ENCODE results near the gene GNL2.
"Not testable (repeated sequence)": the region's sequence is repeated elsewhere in the genome, so short reads cannot be mapped to it uniquely, and the experiment has no call there.

GNL2 gene

DNA sequence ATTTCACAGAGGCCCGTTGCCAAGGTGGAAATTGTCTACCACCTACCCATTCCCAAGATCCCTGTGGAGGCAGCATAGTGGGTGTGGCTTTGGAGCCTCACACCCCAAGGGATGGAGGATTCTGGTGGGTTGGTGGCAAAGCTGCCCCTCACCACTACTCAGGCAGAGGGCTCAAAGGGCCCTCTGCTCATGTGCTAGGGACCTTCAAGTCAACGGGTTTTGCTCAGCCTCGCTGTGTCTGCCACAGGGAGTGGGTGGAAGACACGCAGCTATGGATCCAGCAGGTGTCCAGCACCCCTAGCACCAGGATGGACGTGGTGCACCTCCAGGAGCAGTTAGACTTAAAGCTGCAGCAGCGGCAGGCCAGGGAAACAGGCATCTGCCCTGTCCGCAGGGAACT is 36.7 kb downstream of the GNL2 start:
- DNase-seq = no peak

DNA sequence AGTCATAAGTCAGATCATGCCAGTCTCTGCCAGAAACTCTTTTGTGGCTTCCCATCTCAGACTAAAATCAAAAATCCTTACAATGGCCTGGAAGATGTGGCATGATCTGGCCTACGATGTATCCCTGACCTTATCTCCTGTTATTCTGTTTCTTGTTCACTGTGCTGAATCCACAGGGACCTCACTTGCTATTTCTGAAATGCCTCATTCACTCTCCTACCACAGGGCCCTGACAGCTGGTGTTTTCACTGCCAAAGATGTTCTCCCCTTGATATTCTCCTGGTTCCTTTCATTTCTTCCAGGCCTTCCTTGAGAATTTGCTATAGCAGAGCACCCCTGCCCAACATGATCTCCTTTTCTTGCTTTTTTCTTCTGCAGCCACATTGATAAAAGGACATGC is 37.3 kb downstream of the GNL2 start:
- no peak for DNase-seq

DNA sequence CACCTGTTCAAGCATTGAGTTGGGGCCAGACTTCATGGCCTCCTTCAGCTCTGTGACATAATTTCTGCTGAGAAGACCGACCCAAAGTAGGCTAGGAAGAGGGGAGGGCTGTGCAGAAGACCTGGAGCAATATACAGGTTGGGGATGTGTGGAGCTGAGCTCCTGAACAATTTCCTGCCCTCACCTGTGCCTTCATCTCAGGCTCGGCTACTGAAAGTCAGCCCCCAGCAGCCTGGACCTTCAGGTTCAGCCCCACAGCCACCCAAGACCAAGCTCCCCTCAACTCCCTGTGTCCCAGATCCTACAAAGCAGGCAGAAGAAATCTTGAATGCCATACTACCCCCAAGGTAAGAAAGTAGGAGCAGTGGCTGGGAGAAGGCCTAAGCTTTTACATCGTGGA is 38.3 kb downstream of the GNL2 start:
- no peak for DNase-seq

DNA sequence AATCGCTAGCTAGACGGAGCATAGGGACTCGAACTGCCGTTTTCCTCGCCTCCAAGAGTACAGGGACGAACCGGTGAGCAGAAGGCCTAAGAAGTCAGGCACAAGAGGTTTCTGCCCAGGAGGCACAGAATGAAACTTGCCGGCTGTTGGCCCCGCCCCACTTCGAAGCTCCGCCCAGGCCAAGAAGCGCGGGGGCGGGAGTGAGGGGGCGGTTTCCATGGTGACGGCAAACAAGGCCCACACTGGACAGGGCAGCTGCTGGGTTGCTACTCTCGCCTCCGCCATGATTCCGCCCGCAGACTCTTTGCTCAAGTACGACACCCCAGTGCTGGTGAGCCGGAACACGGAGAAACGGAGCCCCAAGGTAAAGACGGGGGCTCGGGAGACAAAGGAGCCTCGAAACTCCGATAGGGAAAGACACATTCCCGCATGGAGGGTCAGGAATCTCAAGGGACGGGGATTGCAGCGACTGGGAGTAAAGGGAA is 39.0 kb downstream of the GNL2 start, which contains the start of gene DNALI1:
Gene DNALI1 (plus strand): TSS at position 229 of the 485 bp plus-strand sequence. CDS start 55 bp downstream, at position 284.
- DNase-seq = peak; percentile 41

DNA sequence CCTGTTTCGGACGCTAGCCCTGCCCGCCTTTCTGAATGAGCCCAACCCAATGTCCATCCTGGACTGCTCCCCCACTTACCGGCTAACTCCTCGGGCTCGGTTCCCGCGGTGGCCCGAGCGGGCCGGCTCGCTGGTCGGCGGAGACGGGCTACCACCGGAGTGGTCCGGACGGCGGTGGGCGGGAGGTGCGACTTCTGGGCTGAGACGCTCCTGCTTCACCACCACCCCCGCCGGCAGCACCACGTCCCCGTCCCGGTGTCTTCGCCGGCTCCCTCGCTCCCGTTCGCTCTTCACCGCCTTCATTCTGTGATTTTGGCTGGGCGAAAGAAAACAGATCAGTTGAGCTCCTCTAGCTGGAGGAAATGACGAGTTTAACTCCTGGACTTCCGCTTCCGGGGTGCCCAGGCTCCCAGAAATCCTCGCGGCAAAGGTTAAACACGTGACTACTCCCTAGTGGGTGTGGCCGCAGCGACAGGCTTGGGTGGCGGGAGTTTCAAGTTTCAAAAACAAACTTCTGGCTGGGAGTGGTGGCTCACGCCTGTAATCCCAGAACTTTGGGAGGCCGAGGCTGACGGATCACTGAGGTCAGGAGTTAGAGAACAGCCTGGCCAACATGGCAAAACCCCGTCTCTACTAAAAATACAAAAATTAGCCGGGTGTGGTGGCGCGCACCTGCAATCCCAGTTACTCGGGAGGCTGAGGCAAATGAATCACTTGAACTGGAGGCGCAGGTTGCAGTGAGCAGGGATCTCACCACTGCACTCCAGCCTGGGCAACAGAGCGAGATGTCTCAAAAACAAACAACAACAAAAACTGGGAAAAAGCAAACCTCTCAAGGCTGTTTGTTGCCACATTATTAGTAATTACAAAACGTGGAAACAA is 41.6 kb downstream of the GNL2 start, which contains the start of gene SNIP1:
Gene SNIP1 (minus strand): TSS at position 367 of the 882 bp plus-strand sequence. CDS start 64 bp downstream, at position 303.
- DNase-seq = peak; percentile 94

DNA sequence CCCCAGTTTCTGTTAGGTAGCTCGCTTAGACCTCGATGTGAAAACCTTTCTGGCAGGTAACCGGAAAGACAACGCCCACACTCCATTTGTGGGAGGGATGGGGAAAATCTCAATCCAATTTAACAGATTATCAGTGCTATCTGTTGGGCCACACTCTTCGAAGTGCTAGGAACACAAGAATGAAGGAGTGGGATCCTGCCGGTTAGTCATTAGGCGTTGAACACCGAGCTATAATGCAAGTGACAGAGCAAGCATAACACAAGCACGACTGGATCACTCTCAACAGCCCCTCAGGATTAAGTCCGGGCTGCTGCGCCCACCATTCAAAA is 42.2 kb downstream of the GNL2 start:
- DNase-seq = no peak

DNA sequence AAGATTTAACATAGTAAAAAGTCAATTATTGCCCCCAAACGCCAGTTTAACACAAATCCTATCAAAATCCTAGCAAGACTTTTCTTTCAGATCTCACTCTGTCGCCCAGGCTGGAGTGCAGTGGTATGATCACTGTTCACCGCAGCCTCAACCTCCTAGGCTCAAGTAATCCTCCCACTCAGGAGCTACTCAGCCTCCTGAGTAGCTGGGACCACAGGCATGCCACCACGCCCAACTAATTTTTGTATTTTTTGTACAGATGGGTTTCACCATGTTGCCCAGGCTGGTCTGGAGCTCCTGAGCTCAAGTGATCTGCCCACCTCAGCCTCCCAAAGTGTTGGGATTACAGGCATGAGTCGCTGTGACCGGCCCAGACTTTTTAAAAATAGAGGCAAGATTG is 46.4 kb downstream of the GNL2 start:
- no peak for DNase-seq

DNA sequence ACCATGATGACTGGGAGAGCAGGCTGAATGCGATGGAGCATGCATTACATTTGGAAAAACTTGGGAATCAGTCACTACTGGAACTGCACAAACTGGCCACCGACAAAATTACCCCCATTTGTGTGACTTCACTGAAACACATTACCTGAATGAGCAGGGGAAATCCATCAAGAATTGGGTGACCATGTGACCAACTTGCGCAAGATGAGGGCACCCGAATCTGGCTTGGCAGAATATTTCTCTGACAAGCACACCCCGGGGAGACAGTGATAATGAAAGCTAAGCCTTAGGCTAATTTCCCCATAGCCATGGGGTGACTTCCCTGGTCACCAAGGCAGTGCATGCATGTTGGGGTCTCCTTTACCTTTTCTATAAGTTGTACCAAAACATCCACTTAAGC is 50.7 kb downstream of the GNL2 start:
- no peak for DNase-seq

DNA sequence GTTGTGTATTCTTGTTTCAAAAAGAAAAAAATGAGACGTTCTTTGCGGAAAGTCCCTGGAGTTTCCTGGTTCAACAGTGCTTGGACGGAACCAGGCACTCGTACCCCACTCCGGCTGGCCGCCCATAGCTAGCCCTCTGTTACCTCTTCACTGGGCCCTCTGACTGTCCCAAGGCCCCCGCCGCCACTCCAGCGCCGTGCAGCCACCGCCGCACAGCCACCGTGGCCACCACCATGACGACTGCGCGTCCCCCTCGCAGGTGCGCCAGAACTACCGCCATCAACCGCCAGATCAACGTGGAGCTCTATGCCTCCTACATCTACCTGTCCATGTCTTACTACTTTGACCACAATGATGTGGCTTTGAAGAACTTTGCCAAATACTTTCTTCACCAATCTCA is 51.2 kb downstream of the GNL2 start:
- no peak for DNase-seq

DNA sequence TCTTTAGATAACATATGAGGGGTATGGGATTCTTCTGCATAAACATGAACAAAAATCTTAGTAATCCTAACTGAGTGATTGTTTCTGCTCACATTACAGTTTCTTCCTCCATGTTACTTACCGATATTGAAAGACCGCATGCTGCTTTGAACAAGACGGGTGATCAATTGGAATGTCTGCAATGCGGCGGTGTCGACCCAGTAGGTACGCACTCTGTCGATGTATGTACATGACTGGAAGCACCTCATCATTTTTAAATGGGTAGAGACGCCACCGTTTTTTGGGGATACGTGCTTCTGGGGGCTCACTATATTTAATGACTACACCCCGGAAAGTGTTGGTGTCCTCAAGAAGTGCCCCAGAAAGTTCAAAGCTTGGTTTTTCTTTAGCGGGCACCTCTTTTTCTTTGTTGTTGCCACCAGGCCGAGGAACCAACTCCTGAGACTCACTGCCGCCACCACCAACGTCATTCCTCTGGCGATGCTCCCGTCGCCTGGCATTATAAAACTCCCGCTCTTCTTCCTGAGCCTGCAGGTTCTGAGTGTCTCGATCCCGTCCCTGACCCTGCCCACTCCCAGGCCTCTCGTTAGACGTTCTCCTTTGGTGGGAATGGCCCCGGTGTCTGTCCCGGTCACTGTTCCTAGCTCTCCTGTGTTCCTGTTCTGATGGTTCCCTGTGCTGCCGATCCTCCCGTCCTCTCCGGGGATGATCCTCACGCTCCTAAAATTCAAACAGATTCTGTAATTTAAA is 55.5 kb downstream of the GNL2 start:
- DNase-seq = no peak

DNA sequence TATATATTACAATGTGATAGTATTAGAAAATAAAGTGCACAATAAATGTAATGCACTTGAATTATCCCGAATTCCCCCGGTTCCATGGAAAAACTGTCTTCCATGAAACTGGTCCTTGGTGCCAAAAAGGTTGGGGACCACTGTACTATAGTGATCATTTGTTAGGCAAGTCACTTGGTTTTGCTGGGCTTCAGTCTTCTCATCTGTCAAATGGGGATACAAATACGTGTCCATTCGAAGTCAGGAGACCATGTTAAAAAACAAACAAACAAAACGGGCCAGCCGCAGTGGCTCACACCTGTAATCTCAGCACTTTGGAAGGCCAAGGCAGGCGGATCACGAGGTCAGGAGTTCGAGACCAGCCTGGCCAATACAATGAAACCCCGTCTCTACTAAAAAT is 56.6 kb downstream of the GNL2 start:
- not testable (repeated sequence) for DNase-seq

DNA sequence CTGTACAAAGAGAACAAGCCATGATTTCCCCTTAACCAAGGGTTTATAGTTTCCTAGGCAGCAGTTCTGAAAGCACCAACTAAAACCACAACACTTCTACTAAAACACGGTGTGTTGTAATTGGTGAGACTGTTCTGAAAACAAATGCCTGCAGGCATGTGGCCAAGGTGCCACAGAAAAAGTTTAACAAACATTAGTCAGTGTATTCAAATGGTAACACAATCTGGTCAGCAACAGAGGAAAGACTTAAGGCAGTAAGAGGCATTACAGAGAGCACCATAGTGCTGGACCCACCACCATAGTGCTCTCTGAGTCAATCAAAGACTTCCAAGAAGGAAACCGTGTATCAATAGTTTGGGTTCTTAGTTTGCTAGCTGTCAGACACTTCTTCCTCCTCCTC is 58.4 kb downstream of the GNL2 start:
- DNase-seq = no peak

DNA sequence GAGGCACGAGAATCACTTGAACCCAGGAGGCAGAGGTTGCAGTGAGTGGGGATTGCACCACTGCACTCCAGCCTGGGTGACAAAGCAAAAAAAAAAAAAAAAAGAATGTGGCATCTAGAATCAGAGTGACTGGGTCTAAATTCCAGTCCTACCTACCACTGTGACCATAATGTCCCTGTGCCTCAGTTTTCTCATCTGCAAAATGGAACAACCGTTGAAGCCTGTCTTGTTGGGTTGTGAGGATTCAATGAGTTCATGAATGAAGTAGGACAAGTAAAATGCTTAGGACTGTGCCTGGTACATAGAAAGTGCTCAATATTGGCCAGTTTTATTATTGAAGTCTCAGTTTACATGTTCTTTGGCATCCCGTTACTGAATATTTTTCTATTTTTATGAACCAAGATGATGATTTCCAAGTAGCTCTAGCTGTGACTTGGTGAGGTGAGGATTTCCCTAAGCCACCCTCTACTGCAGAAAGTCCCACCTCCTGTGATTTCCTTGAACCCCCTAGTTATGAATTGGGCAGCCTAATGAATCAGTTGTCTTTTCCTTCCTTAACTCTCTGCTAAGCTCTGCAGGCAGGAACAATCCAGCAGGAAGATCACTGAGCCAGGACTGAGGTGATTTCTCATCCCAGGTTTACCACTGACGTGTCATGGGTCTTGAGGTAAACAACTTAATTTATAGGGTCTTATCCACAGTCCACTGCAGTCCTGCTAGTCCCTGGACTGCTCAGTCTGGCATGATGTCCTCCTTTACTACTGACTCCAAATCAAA is 62.2 kb downstream of the GNL2 start:
- DNase-seq = no peak

DNA sequence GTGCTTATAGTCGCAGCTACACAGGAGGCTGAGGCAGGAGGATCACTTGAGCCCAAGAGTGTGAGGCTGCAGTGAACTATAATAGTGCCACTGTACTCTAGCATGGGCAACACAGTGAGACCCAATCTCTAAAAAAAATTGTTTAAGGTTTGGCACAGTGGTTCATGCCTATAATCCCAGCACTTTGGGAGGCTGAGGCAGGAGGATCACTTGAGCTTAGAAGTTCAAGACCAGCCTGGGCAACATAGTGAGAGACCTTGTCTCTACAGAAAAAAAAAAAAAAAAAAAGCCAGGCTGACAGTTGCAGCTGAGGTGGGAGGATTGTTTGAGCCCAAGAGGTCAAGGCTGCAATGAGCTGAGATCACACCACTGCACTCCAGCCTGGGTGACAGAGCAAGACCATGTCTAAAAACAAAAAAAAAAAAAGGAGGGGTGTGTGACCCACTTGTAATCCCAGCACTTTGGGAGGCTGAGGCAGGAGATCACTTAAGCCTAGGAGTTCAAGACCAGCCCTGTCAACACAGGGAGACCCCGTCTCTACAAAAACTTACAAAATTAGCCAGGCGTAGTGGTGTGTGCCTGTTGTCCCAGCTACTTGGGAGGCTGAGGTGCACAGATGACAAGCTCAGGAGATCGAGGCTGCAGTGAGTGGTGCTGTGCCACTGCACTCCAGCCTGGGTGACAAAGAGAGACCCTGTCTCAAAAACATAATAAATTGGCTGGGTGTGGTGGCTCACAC is 63.1 kb downstream of the GNL2 start:
- not testable (repeated sequence) for DNase-seq

DNA sequence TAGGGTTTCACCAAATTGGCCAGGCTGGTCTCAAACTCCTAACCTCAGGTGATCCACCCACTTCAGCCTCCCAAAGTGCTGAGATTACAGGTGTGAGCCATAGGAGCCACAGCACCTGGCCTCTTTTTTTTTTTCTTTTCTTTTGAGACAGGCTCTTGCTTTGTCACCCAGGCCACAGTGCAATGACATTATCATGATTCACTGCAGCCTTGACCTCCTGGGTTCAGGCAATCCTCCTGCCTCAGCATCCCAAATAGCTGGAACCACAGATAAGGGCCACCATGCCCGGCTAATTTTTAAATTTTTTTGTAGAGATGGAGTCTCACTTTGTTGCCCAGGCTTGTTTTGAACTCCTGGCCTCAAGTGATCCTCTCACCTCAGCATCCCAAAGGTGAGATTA is 65.8 kb downstream of the GNL2 start:
- DNase-seq = not testable (repeated sequence)

DNA sequence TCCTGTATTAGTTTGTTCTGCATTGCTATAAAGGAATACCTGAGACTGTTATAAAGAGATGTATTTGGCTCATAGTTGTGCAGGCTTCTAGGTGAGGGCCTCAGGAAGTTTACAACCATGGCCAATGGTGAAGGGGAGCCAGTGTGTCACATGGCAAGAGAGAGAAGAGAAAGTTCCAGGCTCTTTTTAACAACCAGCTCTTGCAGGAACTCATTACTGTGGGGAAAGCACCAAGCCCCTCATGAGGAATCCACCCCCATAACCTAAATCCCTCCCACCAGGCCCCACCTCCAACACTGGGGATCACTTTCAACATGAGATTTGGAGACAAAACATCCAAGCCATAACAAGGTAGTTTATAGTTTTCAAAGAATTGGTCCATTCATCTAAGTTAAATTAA is 76.1 kb downstream of the GNL2 start:
- DNase-seq = no peak

DNA sequence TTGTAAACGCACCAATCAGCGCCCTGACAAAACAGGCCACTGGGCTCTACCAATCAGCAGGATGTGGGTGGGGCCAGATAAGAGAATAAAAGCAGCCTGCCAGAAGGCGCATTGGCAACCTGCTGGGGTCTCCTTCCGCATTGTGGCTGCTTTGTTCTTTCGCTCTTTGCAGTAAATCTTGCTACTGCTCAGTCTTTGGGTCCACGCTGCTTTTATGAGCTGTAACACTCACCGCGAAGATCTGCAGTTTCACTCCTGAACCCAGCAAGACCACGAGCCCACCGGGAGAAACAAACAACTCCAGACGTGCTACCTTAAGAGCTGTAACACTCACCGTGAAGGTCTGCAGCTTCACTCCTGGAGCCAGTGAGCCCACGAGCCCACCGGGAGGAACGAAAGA is 76.8 kb downstream of the GNL2 start:
- DNase-seq = peak; percentile 63

DNA sequence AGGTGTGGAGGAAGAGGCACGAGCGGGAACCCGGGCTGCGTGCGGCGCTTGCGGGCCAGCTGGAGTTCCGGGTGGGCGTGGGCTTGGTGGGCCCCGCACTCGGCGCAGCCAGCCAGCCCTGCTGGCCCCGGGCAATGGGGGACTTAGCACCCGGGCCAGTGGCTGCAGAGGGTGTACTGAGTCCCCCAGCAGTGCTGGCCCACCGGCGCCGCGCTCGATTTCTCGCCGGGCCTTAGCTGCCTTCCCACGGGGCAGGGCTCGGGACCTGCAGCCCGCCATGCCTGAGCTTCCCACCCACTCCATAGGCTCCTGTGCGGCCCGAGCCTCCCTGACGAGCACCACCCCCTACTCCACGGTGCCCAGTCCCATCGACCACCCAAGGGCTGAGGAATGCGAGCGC is 77.5 kb downstream of the GNL2 start:
- not testable (repeated sequence) for DNase-seq

DNA sequence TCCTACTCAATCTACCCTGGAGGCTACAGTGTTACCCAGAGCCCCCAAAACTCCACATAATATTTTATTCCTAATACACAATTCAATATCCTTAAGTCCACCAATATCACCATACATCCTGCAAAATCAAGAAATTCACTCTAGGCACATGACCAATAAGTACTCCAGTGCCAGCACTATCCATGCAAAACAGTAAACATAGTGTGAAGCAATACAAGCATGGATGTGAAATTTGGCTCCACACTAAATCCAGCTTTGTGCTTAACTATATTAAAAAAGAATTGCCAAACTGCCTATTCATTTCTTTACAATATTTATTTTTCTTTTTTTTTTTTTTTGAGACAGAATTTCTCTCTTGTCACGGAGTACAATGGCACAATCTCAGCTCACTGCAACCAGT is 78.2 kb downstream of the GNL2 start:
- no peak for DNase-seq
